Umbilical cord (tissue), 2 donors: Measurements from ENCODE around the gene TAOK1. TPM values are rescaled to one million over a fixed set of nuclear protein-coding genes. Genes with fewer than 3 reads are reported as not detected.

Experiments used
- DNase-seq: peaks from one replicate; pipeline ENCODE4 v3.0.0-alpha.2; 2015; ENCODE audit warnings: low spot score
- total RNA-seq: library from RNA; depleted of rRNA; stranded (reverse); fragments of >200 nt; gene quantifications from one replicate; pipeline ENCODE4 v1.2.3, GENCODE V29; 2014; ENCODE audit warnings: low replicate concordance; ENCODE audit not compliant: insufficient read depth

Gene TAOK1
- total RNA-seq, 1 donor from 2014 or later = 84.7 TPM

DNA sequence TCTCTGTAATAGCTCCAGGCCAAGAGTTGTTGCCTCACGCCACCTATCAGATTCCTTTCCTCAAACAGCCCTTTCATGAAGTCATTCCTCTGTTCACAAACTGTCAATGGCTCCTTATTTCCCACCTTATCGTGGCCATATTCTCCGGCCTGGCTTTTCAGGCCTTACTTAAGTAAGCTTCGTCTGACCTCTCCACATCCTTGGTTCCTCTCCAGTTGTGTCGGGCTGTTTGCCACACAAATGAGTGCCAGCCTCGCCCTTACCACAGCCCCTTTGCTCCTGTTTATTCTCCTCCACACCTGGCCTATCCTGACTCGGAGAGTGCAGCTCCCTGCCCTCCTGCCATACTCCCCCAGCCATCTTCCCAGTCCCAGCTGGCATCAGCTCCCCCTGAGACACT lies 180.4 kb downstream of the TAOK1 start:
- DNase-seq = no peak

- no peak for DNase-seq
Observed at GRCh38 chr17:29571486-29571882, 181.3 kb downstream of the TAOK1 start.

GRCh38 chr17:29571883-29572681 lies 181.9 kb downstream of the TAOK1 start:
- no peak for DNase-seq

GRCh38 chr17:29572691-29573557 lies 182.8 kb downstream of the TAOK1 start:
- peak; percentile 49 for DNase-seq

- no peak for DNase-seq
Observed at GRCh38 chr17:29573558-29573869, 183.4 kb downstream of the TAOK1 start.

DNA sequence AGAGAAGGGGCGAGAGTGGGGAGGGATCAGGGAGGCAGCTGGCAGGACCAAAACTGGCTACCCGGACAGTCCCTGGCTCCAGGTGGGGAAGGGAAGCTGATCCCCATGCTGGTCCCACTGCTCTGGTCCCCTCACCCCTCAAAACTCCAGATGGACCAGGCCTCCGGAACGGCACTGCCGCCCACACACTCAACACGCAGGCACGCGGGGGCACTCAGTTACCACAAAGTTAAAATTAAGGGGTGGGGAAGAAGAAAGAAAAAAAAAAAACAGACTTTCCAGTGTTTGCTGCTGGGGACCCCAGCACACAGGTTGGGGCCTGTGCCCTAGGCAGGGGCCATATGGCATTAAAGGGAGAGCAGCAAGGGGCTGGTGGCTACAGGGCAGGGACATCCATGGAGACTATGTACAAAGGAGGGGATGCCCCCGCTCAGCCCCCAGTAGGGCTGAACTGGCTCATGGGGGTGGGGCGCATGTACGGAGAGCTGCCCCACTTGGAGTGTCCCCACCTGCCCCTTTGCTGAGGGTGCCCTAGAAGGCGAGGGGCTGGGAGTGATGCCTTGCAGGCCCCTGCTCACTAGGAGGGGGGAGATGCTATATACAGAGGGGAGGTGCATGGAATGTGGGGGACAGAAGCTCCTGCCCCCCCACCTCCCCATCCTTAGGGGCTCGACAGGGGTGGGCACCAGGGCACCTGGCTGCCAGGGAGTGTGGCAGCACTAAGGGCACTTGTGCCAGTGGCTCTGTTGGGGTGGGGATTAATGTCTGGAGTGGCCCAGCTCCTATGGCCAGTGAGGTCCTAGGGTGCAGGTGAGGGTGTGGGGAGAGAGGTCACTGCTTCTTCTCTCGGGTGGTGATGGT lies 183.9 kb downstream of the TAOK1 start:
- DNase-seq = no peak

GRCh38 chr17:29574732-29575510 lies 184.8 kb downstream of the TAOK1 start:
- no peak for DNase-seq

DNA sequence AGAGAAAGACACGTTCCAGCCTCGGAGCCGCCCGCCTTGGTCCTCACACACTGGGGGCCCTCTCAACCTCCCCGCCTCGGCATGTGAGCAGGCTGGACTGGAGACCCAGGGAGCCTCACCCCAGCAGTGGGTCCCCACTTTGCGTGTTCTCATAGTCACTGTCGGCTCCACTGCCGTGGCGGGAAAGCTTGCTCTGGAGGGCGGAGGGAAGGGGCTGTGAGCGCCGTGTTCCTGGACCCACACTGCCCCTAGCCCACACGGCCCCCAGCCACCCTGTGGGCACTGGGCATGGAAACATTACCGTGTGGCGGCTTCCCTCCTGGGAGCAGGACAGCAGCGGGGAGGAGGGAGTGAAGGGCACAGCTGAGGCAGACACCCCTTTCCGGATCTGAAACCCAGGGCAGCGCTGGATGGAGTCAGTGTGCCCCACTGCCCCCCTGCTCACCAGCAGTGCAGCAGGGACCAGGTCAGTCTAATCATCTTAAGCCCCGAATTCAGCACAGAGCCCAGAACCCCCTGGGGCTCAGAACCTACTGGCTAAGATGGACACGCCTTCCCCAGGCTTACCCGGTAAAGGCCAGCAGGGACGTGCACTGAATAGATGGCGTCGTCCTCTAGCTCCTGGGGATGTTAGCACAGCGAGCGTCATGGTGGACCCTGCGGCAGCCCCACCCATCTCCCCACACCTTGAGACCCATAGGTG lies 185.5 kb downstream of the TAOK1 start:
- no peak for DNase-seq

DNA sequence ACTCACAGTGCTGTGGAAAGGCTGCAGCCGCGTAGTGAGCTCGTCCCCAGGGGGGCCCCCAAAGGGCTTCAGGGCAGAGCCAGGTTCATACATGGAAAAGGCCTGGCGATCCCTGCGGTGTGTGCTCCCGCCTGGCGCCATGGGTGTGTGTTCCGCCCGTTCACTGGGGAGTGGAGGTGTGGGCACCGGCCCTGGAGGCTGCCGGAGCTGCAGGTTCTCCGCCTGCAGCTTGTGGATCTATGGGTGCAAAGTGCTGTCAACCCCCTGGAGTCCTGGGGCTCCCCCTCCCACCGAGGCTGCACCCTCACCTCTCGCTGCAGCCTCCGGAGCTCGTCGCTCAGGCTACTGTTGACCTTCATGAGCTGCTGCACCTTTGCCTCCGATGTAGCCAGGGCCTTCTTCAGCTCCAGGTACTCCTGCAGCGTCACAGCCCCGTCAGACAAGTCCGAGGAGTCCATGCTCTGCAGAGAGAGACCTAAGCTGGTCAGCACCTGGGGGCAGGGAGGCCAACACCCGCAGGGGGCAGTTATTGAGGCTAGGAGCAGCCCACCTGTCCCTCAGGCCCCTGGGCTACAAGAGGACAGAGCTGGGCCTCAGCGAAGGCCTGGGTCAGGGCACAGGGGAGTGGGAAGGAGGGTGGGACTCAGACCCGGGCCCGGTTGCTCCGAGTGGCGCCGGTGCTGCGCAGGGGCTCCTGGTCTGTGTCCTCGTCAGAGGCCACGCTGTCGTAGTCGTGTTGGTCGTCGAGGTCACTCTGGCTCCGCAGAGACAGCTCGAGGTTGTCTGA lies 186.2 kb downstream of the TAOK1 start:
- DNase-seq = no peak

DNA sequence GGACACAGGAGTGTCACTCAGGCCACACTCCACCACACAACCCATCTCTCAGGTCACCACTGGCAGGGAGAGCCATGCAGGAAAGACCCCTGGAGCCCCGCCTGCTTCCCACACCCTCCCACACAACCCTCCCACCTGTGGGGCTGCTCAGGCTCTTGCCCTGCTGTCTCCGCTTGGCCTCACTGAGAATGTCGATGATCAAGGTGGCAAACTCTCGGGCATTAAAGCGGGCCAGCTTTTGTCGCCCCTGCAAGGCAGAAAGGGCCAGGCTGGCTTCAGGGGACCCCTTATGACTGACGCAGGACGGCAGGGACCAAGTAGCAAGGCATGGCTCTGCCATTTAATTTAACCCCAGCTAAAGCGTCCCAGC lies 186.8 kb downstream of the TAOK1 start:
- no peak for DNase-seq

GRCh38 chr17:29577385-29578211 lies 187.4 kb downstream of the TAOK1 start:
- peak; percentile 78 for DNase-seq

DNA sequence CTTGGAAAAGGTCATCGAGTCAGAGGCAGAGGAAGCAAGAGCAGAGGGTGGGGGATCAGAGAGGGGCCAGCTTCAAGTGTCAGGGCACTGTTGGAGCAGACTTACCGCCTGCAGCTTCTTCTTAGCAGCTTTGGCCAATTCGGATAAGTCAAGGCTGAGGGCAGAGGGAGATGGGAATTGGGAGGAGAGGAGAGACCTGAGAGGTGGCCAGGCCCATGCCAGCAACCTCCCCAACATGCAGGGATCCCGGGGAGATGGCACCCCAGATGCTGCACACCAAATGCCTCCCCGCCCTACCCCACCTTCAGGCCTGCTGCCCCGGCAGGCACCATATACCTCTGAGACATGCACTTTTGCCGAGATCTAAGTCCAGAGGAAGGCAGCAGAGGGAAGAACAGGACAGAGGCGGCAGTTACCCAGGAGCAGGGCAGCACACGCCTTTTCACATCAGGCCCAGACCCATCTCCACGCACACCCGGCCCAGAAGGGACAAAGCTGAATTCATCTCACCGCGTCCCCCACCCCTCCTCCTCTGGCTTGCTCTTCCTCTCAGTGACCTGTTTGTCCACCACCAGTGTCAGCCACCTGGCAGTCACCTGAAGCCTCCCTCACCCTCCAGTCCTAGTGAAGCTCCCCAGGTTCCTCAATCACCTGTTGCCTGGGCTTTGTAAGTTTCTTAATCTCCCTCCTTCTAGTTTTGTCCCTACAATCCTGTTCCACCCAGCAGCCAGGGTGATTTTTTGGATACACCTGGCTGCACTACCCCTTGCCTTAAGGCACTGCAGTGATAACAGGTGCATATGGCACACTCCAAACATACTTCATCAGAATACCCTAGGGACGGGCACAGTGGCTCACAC lies 188.7 kb downstream of the TAOK1 start:
- DNase-seq = no peak

- DNase-seq = peak; percentile 73
Observed at GRCh38 chr17:29579866-29580771, 190.0 kb downstream of the TAOK1 start.

DNA sequence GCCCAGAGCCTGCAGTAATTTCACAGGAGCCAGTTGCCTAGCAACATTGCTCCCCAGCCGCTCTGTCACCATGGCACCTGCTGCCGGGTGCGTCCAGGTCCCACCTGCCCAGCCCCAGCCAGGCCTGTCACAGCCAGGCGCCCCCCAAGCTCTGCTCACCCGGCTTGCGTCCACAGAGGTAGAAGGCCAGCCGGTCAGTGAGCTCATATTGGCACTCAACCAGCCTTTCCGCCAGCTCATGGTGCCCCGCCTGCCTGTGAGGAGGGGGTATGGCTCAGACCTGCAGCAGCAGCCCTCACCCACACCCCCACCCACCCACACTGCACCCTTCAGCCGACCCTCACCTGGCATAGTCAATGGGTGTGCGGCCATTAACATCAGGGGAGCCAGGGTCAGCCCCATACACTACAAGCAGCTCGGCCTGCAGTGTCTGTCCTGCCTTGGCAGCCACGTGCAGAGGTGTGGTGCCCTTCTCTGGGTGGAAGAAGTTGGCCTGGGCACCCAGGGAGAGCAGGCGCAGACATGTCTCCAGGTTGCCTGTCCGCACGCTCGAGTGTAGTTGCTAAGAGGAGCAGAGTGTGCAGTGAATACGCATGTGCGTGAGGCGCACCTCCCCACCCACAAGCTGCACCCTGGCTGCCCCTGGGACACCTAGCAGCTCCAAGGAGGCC lies 191.6 kb downstream of the TAOK1 start:
- no peak for DNase-seq

- no peak for DNase-seq
Observed at GRCh38 chr17:29582254-29582765, 192.1 kb downstream of the TAOK1 start.

- DNase-seq = no peak
Observed at GRCh38 chr17:29582772-29583171, 192.6 kb downstream of the TAOK1 start.
